Activated B cell treated with CpG ODN at 0.5 μM for 24 hours (primary cell): ENCODE results near the gene KRTAP4-5. TPM values are rescaled to one million over a fixed set of nuclear protein-coding genes. Genes with fewer than 3 reads are reported as not detected.

Experiments used
- ATAC-seq: fragments of 200-7000 bp; cut with Tn5 transposase; one replicate; pipeline ENCODE4 v1.10.0; 2021; ENCODE audit warnings: low read depth, mild to moderate bottlenecking, moderate library complexity
- CTCF ChIA-PET: fragments of 350-600 bp; sonication (Branson Sonifier 250); formaldehyde crosslinking; loops from one replicate; lab custom pipeline; 2021; ENCODE audit warnings: antibody characterized with exemption; lab: Charles Lee
- POLR2A ChIA-PET: fragments of 350-600 bp; sonication (Branson Sonifier 250); formaldehyde crosslinking; loops from one replicate; lab custom pipeline; 2021; ENCODE audit warnings: antibody characterized with exemption; lab: Charles Lee
- DNase-seq: peaks from one replicate; pipeline ENCODE4 v3.0.0; 2022
- H3K27ac Mint-ChIP-seq: one replicate; pipeline ENCODE4 v1.8.0; 2020; ENCODE audit warnings: mixed read lengths
- H3K27me3 Mint-ChIP-seq: one replicate; pipeline ENCODE4 v1.8.0; 2021; ENCODE audit warnings: mixed read lengths
- H3K36me3 Mint-ChIP-seq: one replicate; pipeline ENCODE4 v1.8.0; 2021; ENCODE audit warnings: low read depth, mixed read lengths
- H3K4me1 Mint-ChIP-seq: one replicate; pipeline ENCODE4 v1.8.0; 2021; ENCODE audit warnings: mixed read lengths
- H3K4me3 Mint-ChIP-seq: one replicate; pipeline ENCODE4 v1.8.0; 2020; ENCODE audit warnings: mild to moderate bottlenecking, mixed read lengths
- H3K9me3 Mint-ChIP-seq: one replicate; pipeline ENCODE4 v1.8.0; 2020; ENCODE audit warnings: mixed read lengths
- intact Hi-C: fragments of 100-400 bp; cut with micrococcal nuclease; formaldehyde crosslinking; loops from one replicate; pipeline ENCODE4 v1.15.1; 2024
- total RNA-seq: library from RNA; stranded (reverse); gene quantifications from 2 replicates; pipeline ENCODE4 v1.2.3, GENCODE V29; 2022
- TF ChIP-seq, protein P1 (sequence below): fragments of 200-600 bp; IDR thresholded peaks from one replicate; pipeline ENCODE4 v1.8.0; 2022; ENCODE audit warnings: antibody characterized with exemption, mild to moderate bottlenecking

KRTAP4-5 gene
- total RNA-seq, 1 donor from 2014 or later, result not detected

DNA sequence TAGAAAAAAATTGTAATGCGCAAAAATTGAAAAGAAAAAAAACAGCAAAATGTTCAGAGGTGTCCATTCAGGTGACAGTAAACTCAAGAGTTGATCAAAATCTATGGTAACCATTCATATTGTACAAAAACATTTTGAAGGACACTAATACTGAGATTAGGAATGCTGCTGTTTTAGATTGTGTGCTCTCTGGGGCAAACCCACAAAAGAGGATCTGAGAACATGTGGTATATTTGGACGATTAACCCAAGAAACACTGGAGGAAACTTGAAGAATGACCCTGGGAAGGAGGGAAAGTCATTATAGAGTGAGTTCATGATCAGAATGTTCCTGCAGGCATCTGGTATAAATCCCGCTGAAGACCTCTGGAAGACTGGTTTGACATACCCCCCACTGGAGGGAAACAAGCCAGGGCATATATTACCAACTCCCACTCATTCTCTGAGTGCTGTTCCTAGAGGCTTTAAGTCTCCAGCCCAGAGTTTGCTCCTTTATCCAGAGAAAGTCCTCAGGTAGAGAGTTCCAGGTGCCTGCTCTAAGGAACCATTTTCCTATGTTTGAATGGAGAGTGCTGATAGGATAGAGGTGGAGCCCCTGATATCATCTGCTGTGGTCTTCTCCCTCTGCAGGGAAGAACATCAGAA lies 27.2 kb upstream of the KRTAP4-5 start:
- TF ChIP-seq, protein P1, sequence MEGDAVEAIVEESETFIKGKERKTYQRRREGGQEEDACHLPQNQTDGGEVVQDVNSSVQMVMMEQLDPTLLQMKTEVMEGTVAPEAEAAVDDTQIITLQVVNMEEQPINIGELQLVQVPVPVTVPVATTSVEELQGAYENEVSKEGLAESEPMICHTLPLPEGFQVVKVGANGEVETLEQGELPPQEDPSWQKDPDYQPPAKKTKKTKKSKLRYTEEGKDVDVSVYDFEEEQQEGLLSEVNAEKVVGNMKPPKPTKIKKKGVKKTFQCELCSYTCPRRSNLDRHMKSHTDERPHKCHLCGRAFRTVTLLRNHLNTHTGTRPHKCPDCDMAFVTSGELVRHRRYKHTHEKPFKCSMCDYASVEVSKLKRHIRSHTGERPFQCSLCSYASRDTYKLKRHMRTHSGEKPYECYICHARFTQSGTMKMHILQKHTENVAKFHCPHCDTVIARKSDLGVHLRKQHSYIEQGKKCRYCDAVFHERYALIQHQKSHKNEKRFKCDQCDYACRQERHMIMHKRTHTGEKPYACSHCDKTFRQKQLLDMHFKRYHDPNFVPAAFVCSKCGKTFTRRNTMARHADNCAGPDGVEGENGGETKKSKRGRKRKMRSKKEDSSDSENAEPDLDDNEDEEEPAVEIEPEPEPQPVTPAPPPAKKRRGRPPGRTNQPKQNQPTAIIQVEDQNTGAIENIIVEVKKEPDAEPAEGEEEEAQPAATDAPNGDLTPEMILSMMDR, result no peak
- no peaks in the 10 kb centered on the region for H3K9me3 Mint-ChIP-seq
- peaks cover 8% of the 10 kb centered on the region for H3K27me3 Mint-ChIP-seq
- peaks cover 41% of the 10 kb centered on the region for H3K4me1 Mint-ChIP-seq
- ChIA-PET POLR2A (interaction anchor here (1.0 to 1.2 kb wide), 2 partner anchors 11 to 513 kb away, joined by 3 to 4 read pairs; no protein-coding TSS in a partner anchor), CTCF (no interaction called here)
- H3K27ac Mint-ChIP-seq, result peak overlapping the region; percentile 47
- peak overlapping the region; percentile 24 for H3K4me3 Mint-ChIP-seq
- DNase-seq, result no peak
- H3K36me3 Mint-ChIP-seq, result no peaks in the 10 kb centered on the region
- intact Hi-C loops, result loop anchor here (1.0 to 5.0 kb wide), 2 partner anchors 45 to 131 kb away; no protein-coding TSS in a partner anchor
- peak; percentile 70 for ATAC-seq

DNA sequence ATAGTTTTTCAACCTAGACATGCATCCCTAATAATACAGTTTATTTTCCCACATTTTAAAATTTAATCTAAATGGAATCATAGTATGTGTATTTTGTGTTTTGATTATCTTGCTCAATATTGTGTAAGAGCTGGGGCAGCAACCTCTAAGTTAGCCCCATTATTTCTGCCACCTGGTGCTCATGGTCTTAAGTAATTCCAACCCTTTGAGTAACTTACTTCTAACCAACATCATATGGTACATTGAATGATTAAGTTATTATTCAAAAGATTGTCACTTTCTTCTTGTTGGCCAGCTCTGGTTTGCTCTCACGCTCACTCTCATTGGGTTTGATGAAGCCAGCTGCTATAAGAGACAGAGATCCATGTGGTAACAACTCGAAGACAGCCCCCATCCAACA lies 22.3 kb upstream of the KRTAP4-5 start:
- intact Hi-C loops, result no loop called here
- no peak overlapping the region for H3K4me3 Mint-ChIP-seq
- POLR2A ChIA-PET, result no interaction called here
- CTCF ChIA-PET, result no interaction called here
- no peak for DNase-seq
- H3K4me1 Mint-ChIP-seq, result peaks cover 23% of the 10 kb centered on the region
- no peak for ATAC-seq
- H3K36me3 Mint-ChIP-seq, result no peaks in the 10 kb centered on the region
- H3K27me3 Mint-ChIP-seq, result peaks cover 10% of the 10 kb centered on the region
- H3K27ac Mint-ChIP-seq, result no peak overlapping the region
- TF ChIP-seq, protein P1, result no peak
- H3K9me3 Mint-ChIP-seq, result no peaks in the 10 kb centered on the region

DNA sequence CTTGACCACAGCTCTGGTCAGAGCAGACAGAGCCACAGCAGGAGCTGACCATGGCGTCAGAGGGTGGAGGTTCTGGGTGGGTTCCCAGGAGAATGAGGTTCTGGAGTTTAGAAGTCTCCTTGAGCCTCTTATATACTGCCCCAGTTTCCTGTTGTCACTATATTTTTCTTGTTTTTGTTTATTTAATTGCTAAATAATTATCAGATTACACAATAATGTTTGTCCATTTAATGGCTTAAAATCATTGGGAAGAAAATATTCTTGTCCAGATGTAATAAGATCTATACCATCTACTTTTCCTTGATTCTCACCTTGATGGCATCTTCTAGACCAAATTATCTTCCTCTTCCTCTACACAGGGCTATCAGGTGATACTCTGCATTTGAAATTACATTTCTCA lies 18.5 kb upstream of the KRTAP4-5 start, which contains the start of gene KRTAP4-3:
Gene KRTAP4-3 (minus strand): TSS at position 101 of the 400 bp plus-strand sequence. CDS start 49 bp downstream, at position 52.
- Mint-ChIP-seq H3K27ac (no peak within 1 kb of the TSS), H3K9me3 (no peaks in the 10 kb centered on the region), H3K4me3 (no peak within 1 kb of the TSS), H3K36me3 (no peaks in the 10 kb centered on the region), H3K4me1 (no peaks in the 10 kb centered on the region), H3K27me3 (peaks cover 8% of the 10 kb centered on the region)
- CTCF ChIA-PET, result no interaction called here
- ATAC-seq (no peak), DNase-seq (no peak)
- POLR2A ChIA-PET, result no interaction called here
- intact Hi-C loops, result no loop called here
- TF ChIP-seq, protein P1, result no peak

DNA sequence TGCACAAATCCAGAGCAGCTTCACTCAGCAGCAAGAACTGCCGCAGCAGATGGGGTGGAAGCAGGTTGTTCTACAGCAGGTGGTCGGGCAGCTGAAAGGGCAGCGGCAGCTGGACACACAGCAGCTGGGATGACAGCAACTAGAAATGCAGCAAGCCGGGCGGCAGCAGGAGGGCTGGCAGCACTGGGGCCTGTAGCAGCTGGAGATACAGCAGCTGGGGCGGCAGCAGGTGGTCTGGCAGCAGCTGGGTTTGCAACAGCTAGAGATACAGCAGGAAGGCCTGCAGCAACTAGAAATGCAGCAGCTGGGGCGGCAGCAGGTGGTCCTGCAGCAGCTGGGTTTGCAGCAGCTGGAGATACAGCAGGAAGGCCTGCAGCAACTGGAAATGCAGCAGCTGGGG lies 17.9 kb upstream of the KRTAP4-5 start:
- intact Hi-C loops, result no loop called here
- Mint-ChIP-seq H3K27me3 (peaks cover 4% of the 10 kb centered on the region), H3K27ac (no peak overlapping the region), H3K4me1 (no peaks in the 10 kb centered on the region), H3K4me3 (no peak overlapping the region), H3K36me3 (no peaks in the 10 kb centered on the region), H3K9me3 (no peaks in the 10 kb centered on the region)
- ChIA-PET CTCF (no interaction called here), POLR2A (no interaction called here)
- ATAC-seq, result no peak
- DNase-seq, result no peak
- TF ChIP-seq, protein P1, result no peak

DNA sequence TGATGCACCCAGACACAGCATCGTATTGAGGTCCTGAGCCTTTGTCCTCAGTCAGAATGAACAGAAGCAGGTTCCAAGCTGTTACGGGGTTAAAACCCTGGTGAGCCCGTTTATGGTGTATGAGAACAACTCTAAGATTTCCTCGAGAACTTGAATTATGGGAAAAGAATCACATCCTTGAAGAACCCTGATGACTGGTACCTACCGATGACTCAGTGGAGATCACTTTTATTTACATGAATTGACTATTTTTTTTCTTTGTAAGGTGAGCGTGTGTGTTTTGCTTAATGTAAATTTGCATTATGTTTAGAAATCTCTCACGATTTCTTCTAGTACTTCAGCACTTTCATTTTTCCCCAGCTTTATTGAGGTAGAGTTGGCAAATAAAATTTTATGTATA lies 14.2 kb upstream of the KRTAP4-5 start:
- intact Hi-C loops, result no loop called here
- Mint-ChIP-seq H3K4me3 (no peak overlapping the region), H3K27ac (no peak overlapping the region), H3K36me3 (no peaks in the 10 kb centered on the region), H3K4me1 (no peaks in the 10 kb centered on the region), H3K27me3 (peaks cover 11% of the 10 kb centered on the region), H3K9me3 (no peaks in the 10 kb centered on the region)
- CTCF ChIA-PET, result no interaction called here
- POLR2A ChIA-PET, result no interaction called here
- no peak for ATAC-seq
- no peak for DNase-seq
- TF ChIP-seq, protein P1, result no peak
